Fibroblast of lung (primary cell): ENCODE measurements around the gene CABLES2.

Experiments
- CTCF ChIP-seq, 2 donors: IDR thresholded peaks in 1 of 2; conservative IDR thresholded peaks in 1 of 2; 1 replicate in 1 of 2; 2 replicates in 1 of 2; pipeline ENCODE4 v1.5.1; 2011 to 2012; ENCODE audit warnings: low read length in 2 of 2, control low read depth in 1 of 2, inconsistent platforms in 1 of 2, low read depth in 1 of 2, mild to moderate bottlenecking in 1 of 2
- EZH2 ChIP-seq: IDR thresholded peaks from 2 replicates; pipeline ENCODE4 v1.5.1; 2012; ENCODE audit warnings: low read length, control low read depth, mild to moderate bottlenecking; ENCODE audit errors: missing control alignments

- no peak for TF ChIP-seq CTCF (conservative IDR thresholded peaks at IDR 0.05 in 1 of 2, IDR thresholded peaks at IDR 0.05 in 1 of 2; ENCODE audit: low read depth in 1 of 2, low read length in 2 of 2)
- no peak for TF ChIP-seq EZH2
Measured at GRCh38 chr20:62354811-62355341, 52.2 kb downstream of the CABLES2 start.
